GM12878 (cell line): ENCODE data around the gene PIK3R2. TPM values are rescaled to one million over a fixed set of nuclear protein-coding genes. Genes with fewer than 3 reads are reported as not detected.

Experiments used
- CBFB ChIP-seq: IDR thresholded peaks from 2 replicates; pipeline ENCODE4 v1.6.1; 2016; ENCODE audit warnings: antibody characterized with exemption, low read depth
- CBX3 ChIP-seq: fragments of 200-600 bp; sonication (generic); IDR thresholded peaks from 2 replicates; pipeline ENCODE4 v1.6.1; 2016; ENCODE audit warnings: low read depth, borderline replicate concordance
- CEBPZ ChIP-seq: fragments of 150-350 bp; IDR thresholded peaks from 2 replicates; pipeline ENCODE4 v1.6.1; 2016; ENCODE audit warnings: low read depth, low read length
- CHD1 ChIP-seq: IDR thresholded peaks from 2 replicates; pipeline ENCODE4 v1.6.1; 2012; ENCODE audit warnings: low read depth, low read length, improper control_type of control experiment
- DPF2 ChIP-seq: fragments of 450-650 bp; IDR thresholded peaks from 2 replicates; pipeline ENCODE4 v1.6.1; 2017; ENCODE audit warnings: mild to moderate bottlenecking
- E4F1 ChIP-seq: fragments of 450-650 bp; IDR thresholded peaks from 2 replicates; pipeline ENCODE4 v1.6.1; 2018; ENCODE audit warnings: borderline replicate concordance, mild to moderate bottlenecking; ENCODE audit not compliant: partially characterized antibody
- EED ChIP-seq: sonication (generic); IDR thresholded peaks from 2 replicates; pipeline ENCODE4 v1.6.1; 2016; ENCODE audit warnings: antibody characterized with exemption, low read depth
- ESRRA ChIP-seq: IDR thresholded peaks from 2 replicates; pipeline ENCODE4 v1.6.1; 2012; ENCODE audit warnings: mild to moderate bottlenecking, low read length, improper control_type of control experiment
- HDAC2 ChIP-seq: fragments of 200-600 bp; sonication (generic); IDR thresholded peaks from 2 replicates; pipeline ENCODE4 v1.6.1; 2017
- HDAC6 ChIP-seq: fragments of 200-600 bp; sonication (generic); IDR thresholded peaks from one replicate; pipeline ENCODE4 v1.8.0; 2017; ENCODE audit warnings: antibody characterized with exemption; ENCODE audit not compliant: unreplicated experiment
- IRF5 ChIP-seq: fragments of 450-650 bp; IDR thresholded peaks from 2 replicates; pipeline ENCODE4 v1.6.1; 2017; ENCODE audit warnings: borderline replicate concordance
- KDM1A ChIP-seq: fragments of 200-600 bp; sonication (generic); IDR thresholded peaks from 2 replicates; pipeline ENCODE4 v1.6.1; 2016; ENCODE audit warnings: borderline replicate concordance
- MEF2B ChIP-seq: fragments of 450-650 bp; IDR thresholded peaks from 2 replicates; pipeline ENCODE4 v1.6.1; 2018; ENCODE audit warnings: mild to moderate bottlenecking, moderate library complexity; ENCODE audit not compliant: partially characterized antibody, poor library complexity, severe bottlenecking
- MTA2 ChIP-seq: fragments of 450-650 bp; IDR thresholded peaks from 2 replicates; pipeline ENCODE4 v1.6.1; 2016; ENCODE audit warnings: low read depth, mild to moderate bottlenecking, moderate library complexity
- NFXL1 ChIP-seq: fragments of 450-650 bp; IDR thresholded peaks from 2 replicates; pipeline ENCODE4 v1.6.1; 2017; ENCODE audit warnings: antibody characterized with exemption, mild to moderate bottlenecking, borderline replicate concordance
- NFYA ChIP-seq: IDR thresholded peaks from 2 replicates; pipeline ENCODE4 v1.6.1; 2011; ENCODE audit warnings: low read depth, mild to moderate bottlenecking, low read length, improper control_type of control experiment, borderline replicate concordance
- NR2C1 ChIP-seq: fragments of 450-650 bp; IDR thresholded peaks from 2 replicates; pipeline ENCODE4 v1.6.1; 2017; ENCODE audit warnings: antibody characterized with exemption, mild to moderate bottlenecking, moderate library complexity
- NR2F1 ChIP-seq: fragments of 450-650 bp; conservative IDR thresholded peaks from 2 replicates; pipeline ENCODE4 v1.6.1; 2017; ENCODE audit warnings: mild to moderate bottlenecking
- POLR2A ChIP-seq: IDR thresholded peaks from 2 replicates; pipeline ENCODE4 v1.6.1; 2011; ENCODE audit warnings: low read depth, mild to moderate bottlenecking, low read length
- RB1 ChIP-seq: fragments of 450-650 bp; formaldehyde crosslinking; IDR thresholded peaks from 2 replicates; pipeline ENCODE4 v1.6.1; 2017; ENCODE audit warnings: mild to moderate bottlenecking, borderline replicate concordance
- RBBP5 ChIP-seq: fragments of 200-600 bp; sonication (generic); conservative IDR thresholded peaks from 2 replicates; pipeline ENCODE4 v1.6.1; 2016
- RUNX3 ChIP-seq: IDR thresholded peaks from 2 replicates; pipeline ENCODE4 v1.6.1; 2012; ENCODE audit warnings: low read length, inconsistent platforms
- SIX5 ChIP-seq: IDR thresholded peaks from 2 replicates; pipeline ENCODE4 v1.6.1; 2011; ENCODE audit warnings: mild to moderate bottlenecking, low read depth, low read length, moderate library complexity; ENCODE audit not compliant: severe bottlenecking
- SREBF1 ChIP-seq: IDR thresholded peaks from 2 replicates; pipeline ENCODE4 v1.6.1; 2012; ENCODE audit warnings: mild to moderate bottlenecking, low read length
- STAT1 ChIP-seq: fragments of 450-650 bp; conservative IDR thresholded peaks from 2 replicates; pipeline ENCODE4 v1.6.1; 2014; ENCODE audit warnings: antibody characterized with exemption, mild to moderate bottlenecking
- STAT3 ChIP-seq: IDR thresholded peaks from 2 replicates; pipeline ENCODE4 v1.6.1; 2011; ENCODE audit warnings: low read depth, low read length, improper control_type of control experiment
- TAF1 ChIP-seq: IDR thresholded peaks from 2 replicates; pipeline ENCODE4 v1.6.1; 2011; ENCODE audit warnings: mild to moderate bottlenecking, low read depth, low read length, borderline replicate concordance
- ZNF384 ChIP-seq: IDR thresholded peaks from 2 replicates; pipeline ENCODE4 v1.6.1; 2012; ENCODE audit warnings: low read depth, mild to moderate bottlenecking, low read length, improper control_type of control experiment, borderline replicate concordance
- ZNF622 ChIP-seq: fragments of 450-650 bp; IDR thresholded peaks from 2 replicates; pipeline ENCODE4 v1.6.1; 2017; ENCODE audit warnings: mild to moderate bottlenecking, inconsistent platforms
- ZSCAN29 ChIP-seq: fragments of 450-650 bp; IDR thresholded peaks from 2 replicates; pipeline ENCODE4 v1.6.1; 2017; ENCODE audit warnings: mild to moderate bottlenecking, moderate library complexity
- polyA plus RNA-seq, 11 experiments: library from polyadenylated mRNA; depleted of rRNA in 4 of 11; unstranded in 6 of 11; stranded (reverse) in 5 of 11; fragments of >200 nt; fragmentation: Nextera tagmentation in 4 of 11; fragmentation: Illumina TruSeq in 1 of 11; extraction: Ambion mirVana in 4 of 11; extraction: Trizol in 1 of 11; gene quantifications; 1 replicate in 1 of 11; 2 replicates in 10 of 11; pipeline versions ENCODE4 v1.2.1 to v1.2.3, GENCODE V29; 2011 to 2016; ENCODE audit warnings: inconsistent platforms in 2 of 11, missing spikeins in 2 of 11, low read depth in 1 of 11
- total RNA-seq, 4 experiments: library from RNA; depleted of rRNA in 3 of 4; stranded (reverse); fragments of >200 nt in 3 of 4; fragmentation: Illumina TruSeq in 1 of 4; extraction: Trizol in 1 of 4; gene quantifications; 2 replicates each; pipeline versions ENCODE4 v1.2.1 to v1.2.3, GENCODE V29; 2013 to 2021

PIK3R2 gene
- total and polyA plus RNA-seq, 10 of the 15 experiments (the other 5 are each of a cell fraction or from before 2014, with no cell fraction given) = 0.26 to 22.6 (median 2.5) TPM

- peak; percentile 35; the same call in 1 of the 2 replicates for TF ChIP-seq NR2C1
- TF ChIP-seq MTA2 = peak; percentile 10; the same call in 1 of the 2 replicates
- no peak for TF ChIP-seq HDAC2
- TF ChIP-seq CHD1 = no peak
- TF ChIP-seq MEF2B = peak; percentile 83
- TF ChIP-seq SIX5 = no peak
- TF ChIP-seq CBFB = no peak
- TF ChIP-seq CBX3 = no peak
- peak; percentile 59 for TF ChIP-seq NR2F1
- peak; percentile 68 for TF ChIP-seq POLR2A
- no peak for TF ChIP-seq DPF2
- TF ChIP-seq ZNF384 = no peak
- TF ChIP-seq KDM1A = no peak
- TF ChIP-seq CEBPZ = no peak
- no peak for TF ChIP-seq STAT3
- no peak for TF ChIP-seq NFXL1
- 0 out of 2 replicates have a peak, but pooled peaks have one; percentile 58 for TF ChIP-seq STAT1
- peak; percentile 93 for TF ChIP-seq E4F1
- no peak for TF ChIP-seq ESRRA
- TF ChIP-seq NFYA = no peak
- no peak; the same call in 1 of the 2 replicates for TF ChIP-seq TAF1
- TF ChIP-seq HDAC6 = no peak
- TF ChIP-seq RB1 = peak; percentile 14
- TF ChIP-seq ZNF622 = no peak
- TF ChIP-seq SREBF1 = no peak
- no peak for TF ChIP-seq IRF5
- TF ChIP-seq ZSCAN29 = no peak
- no peak for TF ChIP-seq EED
- TF ChIP-seq RUNX3 = peak; percentile 59; the same call in 1 of the 2 replicates
- TF ChIP-seq RBBP5 = no peak
Measured at GRCh38 chr19:18152442-18152816, 534 bp upstream of the PIK3R2 start (continued).
